Skeletal muscle tissue (tissue), 4 donors: ENCODE data around the gene FNDC1. TPM values are rescaled to one million over a fixed set of nuclear protein-coding genes. Genes with fewer than 3 reads are reported as not detected.
A peak's percentile ranks its signal among the peaks of the same experiment; 100 is the strongest.

Experiments used
- H3K27ac ChIP-seq: one replicate; pipeline ENCODE4 v1.7.0; 2013; ENCODE audit warnings: mild to moderate bottlenecking, low read depth, low read length, inconsistent platforms
- H3K27me3 ChIP-seq, 3 donors: one replicate each; pipeline ENCODE4 v1.7.0; 2013; ENCODE audit warnings: low read length in 3 of 3; ENCODE audit not compliant: control insufficient read depth in 3 of 3, insufficient read depth in 3 of 3
- H3K36me3 ChIP-seq, 3 donors: one replicate each; pipeline ENCODE4 v1.7.0; 2013; ENCODE audit warnings: low read length in 3 of 3; ENCODE audit not compliant: control insufficient read depth in 3 of 3, insufficient read depth in 3 of 3
- H3K4me1 ChIP-seq, 3 donors: one replicate each; pipeline ENCODE4 v1.7.0; 2013; ENCODE audit warnings: low read length in 3 of 3, mild to moderate bottlenecking in 3 of 3; ENCODE audit not compliant: control insufficient read depth in 3 of 3, insufficient read depth in 3 of 3
- H3K4me3 ChIP-seq, 3 donors: one replicate each; pipeline ENCODE4 v1.7.0; 2013; ENCODE audit warnings: low read length in 3 of 3
- H3K9ac ChIP-seq, 3 donors: one replicate each; pipeline ENCODE4 v1.7.0; 2013; ENCODE audit warnings: low read length in 3 of 3, mild to moderate bottlenecking in 3 of 3, moderate library complexity in 2 of 3, low read depth in 1 of 3
- H3K9me3 ChIP-seq, 3 donors: one replicate each; pipeline ENCODE4 v1.7.0; 2013; ENCODE audit warnings: low read length in 3 of 3; ENCODE audit not compliant: control insufficient read depth in 3 of 3
- total RNA-seq: library from RNA; depleted of rRNA; stranded (reverse); fragments of >200 nt; gene quantifications from one replicate; pipeline ENCODE4 v1.2.3, GENCODE V29; 2014
- donor health status: Osteomylitis.

Gene FNDC1
- total RNA-seq, 1 donor from 2014 or later, result 71.0 TPM

DNA sequence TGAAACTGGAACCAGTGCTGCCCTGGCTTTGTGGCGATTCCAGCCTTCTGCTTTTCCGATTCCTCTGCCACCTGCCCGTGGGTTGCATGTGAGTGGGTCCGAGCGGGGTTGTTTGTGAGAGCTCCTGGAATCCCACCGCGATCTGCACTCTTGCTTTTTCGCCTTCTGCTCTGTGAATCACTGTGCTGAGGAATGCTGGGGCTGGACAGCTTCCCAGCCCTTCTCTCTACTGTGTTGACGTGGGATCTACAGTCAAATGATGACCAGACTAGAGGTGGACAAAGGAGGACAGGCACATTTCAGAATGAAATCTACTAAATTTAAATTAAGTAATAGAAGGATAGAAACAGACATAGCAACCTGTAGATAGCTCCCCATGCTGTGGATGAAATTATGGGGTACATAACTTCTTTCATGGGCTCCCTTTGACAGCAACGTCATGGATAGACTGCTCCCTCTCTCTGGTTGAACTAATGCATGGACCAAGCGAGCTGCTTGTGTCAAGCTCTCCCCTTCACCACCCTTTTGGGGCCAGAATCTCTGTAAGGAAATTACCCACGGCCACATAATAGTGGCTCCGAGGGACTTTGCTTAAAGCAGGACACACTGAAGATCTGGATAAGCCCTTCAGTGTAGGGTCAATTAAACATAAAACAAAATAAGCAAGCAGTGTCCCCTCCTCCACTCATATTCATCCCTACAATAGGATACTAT is 2.0 kb downstream of the FNDC1 start:
- H3K9ac ChIP-seq, result no peak overlapping the region
- no peak overlapping the region for H3K27ac ChIP-seq
- H3K9me3 ChIP-seq, result no peaks in the 10 kb centered on the region
- peaks cover 4 to 10% (median 8%) of the 10 kb centered on the region in 3 donors for H3K4me1 ChIP-seq
- H3K4me3 ChIP-seq, result peak overlapping the region in 1 of 3 donors; percentile 51
- H3K36me3 ChIP-seq, result no peaks in the 10 kb centered on the region
- peaks cover 37 to 52% (median 46%) of the 10 kb centered on the region in 3 donors for H3K27me3 ChIP-seq

DNA sequence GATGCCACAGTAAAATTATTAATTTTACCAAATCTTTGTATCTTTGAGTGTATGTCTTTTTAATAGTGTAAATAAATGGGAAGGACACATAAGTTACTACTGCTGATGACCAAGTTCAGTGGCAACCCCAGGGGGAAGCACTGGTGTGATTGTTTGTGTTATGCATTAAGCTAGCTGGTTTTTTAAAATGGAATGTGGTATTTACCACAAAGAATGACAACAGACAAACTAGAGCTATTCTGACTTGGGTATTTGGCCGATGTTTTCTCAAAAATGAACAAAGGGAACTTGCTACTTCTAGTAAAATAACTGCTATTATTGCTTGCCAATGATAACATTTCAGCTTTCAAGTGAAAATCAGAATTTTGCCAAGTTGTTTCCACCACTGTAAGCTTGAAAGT is 2.9 kb downstream of the FNDC1 start:
- no peak overlapping the region for H3K9ac ChIP-seq
- H3K4me1 ChIP-seq, result peaks cover 4 to 10% (median 8%) of the 10 kb centered on the region in 3 donors
- H3K27me3 ChIP-seq, result peaks cover 34 to 49% (median 45%) of the 10 kb centered on the region in 3 donors
- no peaks in the 10 kb centered on the region for H3K36me3 ChIP-seq
- no peak overlapping the region for H3K4me3 ChIP-seq
- no peak overlapping the region for H3K27ac ChIP-seq
- no peaks in the 10 kb centered on the region for H3K9me3 ChIP-seq

DNA sequence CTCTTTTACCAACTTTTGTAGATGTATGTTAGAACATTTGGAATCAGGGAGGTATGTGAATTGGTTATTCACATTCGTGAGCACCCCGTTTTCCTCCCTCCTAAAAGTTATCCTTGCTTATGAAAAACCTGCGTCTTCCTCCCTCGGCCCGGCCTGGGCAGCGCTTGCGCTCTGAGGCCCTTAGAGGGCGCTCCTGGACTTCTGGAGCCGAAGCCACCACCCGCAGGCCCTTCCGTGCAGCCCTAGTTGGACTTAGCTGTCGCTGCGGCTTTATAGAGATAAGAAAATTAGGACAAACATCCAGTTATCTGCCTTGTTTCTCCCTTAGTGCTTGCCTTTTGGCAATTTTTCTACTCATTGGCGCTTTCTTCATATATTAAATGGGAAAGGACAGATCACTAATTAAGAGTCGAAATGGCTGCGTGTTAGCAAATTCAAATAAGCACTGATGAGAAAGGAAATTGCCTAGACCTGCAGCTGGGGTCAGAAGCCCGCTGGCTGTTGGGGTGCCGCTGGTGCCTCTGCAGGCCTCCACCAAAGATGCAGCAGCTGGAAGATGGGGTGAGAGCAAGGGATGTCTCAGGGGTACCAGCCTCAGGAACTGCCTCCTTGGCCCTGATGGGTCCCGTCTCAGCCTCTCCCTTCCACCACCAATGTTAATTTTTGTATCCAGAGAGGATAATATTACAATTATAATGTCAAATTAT is 5.2 kb downstream of the FNDC1 start:
- Histone ChIP-seq H3K9me3 (no peaks in the 10 kb centered on the region), H3K27ac (no peak overlapping the region), H3K4me1 (peaks cover 4 to 10% (median 8%) of the 10 kb centered on the region in 3 donors), H3K36me3 (no peaks in the 10 kb centered on the region), H3K9ac (no peak overlapping the region), H3K27me3 (peaks cover 16 to 32% (median 28%) of the 10 kb centered on the region in 3 donors), H3K4me3 (no peak overlapping the region)

DNA sequence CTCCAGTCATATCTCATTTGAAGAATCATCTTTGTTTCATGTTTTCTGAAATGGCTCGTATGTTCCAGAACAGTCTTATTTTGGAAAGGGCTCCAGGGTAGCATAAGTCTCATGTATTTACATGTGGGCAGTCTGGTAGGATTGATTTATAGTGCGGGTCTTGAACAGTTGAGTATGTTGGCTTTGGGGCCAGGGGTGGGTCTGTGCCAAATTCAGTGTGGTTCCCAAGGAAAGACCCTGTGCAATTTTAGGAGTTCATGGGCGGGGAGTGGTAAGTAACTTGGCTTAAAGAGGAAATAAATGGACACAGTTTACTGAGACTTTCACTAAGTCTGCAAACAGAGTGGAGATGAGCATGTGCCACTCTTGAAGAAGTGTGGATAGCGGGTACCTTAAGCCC is 7.7 kb downstream of the FNDC1 start:
- Histone ChIP-seq H3K9ac (no peak overlapping the region), H3K4me3 (no peak overlapping the region), H3K36me3 (no peaks in the 10 kb centered on the region), H3K4me1 (no peaks in the 10 kb centered on the region), H3K9me3 (no peaks in the 10 kb centered on the region), H3K27ac (no peak overlapping the region), H3K27me3 (peaks cover 2 to 12% (median 7%) of the 10 kb centered on the region in 3 donors)

DNA sequence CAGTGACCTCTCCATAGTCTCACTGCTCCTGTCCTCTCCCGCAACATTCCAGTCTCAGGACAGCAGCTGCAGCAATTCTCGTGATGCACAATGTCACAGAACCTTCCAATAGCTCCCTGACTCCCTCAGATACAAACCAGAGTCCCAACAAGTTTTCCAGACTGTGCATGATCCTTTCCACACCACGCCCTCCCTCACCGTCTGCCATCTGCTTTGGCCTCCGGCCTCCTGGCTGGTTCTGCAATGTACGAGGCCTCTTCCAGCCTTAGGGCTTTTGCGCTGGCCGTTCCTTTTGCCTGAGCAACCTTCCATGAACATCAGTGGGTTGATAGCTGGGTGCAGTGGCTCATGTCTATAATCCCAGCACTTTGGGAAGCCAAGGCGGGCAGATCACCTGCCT is 9.6 kb downstream of the FNDC1 start:
- Histone ChIP-seq H3K27ac (no peak overlapping the region), H3K4me1 (no peaks in the 10 kb centered on the region), H3K4me3 (no peak overlapping the region), H3K9ac (no peak overlapping the region), H3K27me3 (peaks cover 0 to 4% (median 0%) of the 10 kb centered on the region in 3 donors), H3K36me3 (no peaks in the 10 kb centered on the region), H3K9me3 (no peaks in the 10 kb centered on the region)

DNA sequence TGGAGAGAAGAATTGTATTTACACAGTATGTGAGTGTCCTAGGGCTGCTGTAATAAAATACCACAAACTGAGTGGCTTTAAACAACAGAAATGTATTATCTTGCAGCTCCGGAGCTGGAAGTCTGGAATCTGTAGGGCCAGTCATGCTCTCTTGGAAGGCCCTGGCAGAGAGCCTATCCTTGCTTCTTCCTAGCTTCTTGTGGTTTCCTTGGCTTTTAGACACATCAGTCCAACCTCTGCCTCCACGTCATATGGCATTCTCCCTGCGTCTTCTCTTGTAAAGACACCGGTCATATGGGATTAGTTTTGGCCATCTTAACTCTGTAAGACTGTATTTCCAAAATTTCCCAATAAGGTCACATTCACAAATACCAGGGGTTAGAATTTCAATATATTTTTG is 10.8 kb downstream of the FNDC1 start:
- Histone ChIP-seq H3K27me3 (peaks cover 0 to 4% (median 0%) of the 10 kb centered on the region in 3 donors), H3K9ac (no peak overlapping the region), H3K36me3 (no peaks in the 10 kb centered on the region), H3K4me1 (no peaks in the 10 kb centered on the region), H3K27ac (no peak overlapping the region), H3K9me3 (no peaks in the 10 kb centered on the region), H3K4me3 (no peak overlapping the region)

DNA sequence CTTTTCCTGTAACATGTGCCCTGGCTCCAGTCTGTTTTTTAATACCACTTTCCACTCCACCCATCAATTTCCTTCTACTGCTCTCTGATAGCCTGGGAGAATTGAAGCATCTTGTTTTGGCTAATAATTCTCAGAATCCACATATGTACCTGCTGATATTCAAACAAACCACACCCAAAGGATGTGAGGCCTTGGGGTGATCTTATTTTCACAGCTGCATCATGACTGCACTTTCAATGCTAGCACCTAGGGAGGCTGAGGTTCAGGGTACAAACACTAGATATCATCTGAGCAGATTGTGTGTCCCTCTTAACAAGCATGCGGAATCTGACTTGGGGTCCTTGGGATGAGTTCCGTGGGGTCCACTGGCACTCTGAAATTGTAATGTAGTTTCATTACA is 12.7 kb downstream of the FNDC1 start:
- Histone ChIP-seq H3K27ac (no peak overlapping the region), H3K4me3 (no peak overlapping the region), H3K27me3 (no peaks in the 10 kb centered on the region), H3K4me1 (no peaks in the 10 kb centered on the region), H3K9me3 (peaks cover 0 to 4% (median 3%) of the 10 kb centered on the region in 3 donors), H3K36me3 (no peaks in the 10 kb centered on the region), H3K9ac (no peak overlapping the region)

DNA sequence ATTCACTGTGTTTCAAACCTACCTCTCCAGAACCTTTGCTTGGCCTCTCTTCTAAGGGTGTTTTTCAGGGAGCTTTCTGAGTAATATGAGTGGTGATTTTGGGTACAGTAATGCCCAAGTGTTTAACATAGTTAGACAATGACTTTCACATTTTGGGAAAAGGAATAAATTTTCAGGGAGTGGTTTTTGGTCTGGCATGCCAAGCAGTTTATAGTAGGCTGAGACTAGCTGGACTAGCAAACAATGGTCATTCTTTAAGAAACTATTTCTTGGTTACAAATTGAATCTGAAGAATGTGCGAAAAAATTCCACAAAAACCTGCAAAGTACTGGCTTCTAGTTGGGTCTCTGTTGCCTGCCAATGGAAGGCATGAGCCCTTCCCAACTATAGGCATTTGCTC is 15.4 kb downstream of the FNDC1 start:
- Histone ChIP-seq H3K27me3 (no peaks in the 10 kb centered on the region), H3K27ac (no peak overlapping the region), H3K4me3 (no peak overlapping the region), H3K4me1 (no peaks in the 10 kb centered on the region), H3K9ac (no peak overlapping the region), H3K9me3 (peaks cover 0 to 4% (median 3%) of the 10 kb centered on the region in 3 donors), H3K36me3 (no peaks in the 10 kb centered on the region)

DNA sequence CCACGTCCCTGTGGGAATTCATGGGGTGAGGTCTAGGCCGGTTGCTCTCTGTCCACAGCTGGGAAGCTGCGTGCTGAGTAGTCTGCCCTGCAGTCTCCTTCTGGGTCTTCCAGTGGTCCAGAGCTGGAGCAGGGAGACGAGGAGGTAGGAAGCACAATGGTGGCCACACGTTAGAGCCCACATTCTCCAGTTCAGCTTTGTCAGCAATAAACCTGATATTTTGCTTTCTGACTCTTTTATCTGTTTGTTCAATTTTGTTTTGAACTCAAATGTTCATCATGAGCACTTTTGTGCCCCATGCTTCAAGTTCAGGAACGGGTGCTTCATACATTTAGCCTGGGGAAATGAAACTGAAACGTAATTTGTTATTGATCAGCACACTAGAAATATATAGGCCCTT is 21.3 kb downstream of the FNDC1 start:
- Histone ChIP-seq H3K4me1 (no peaks in the 10 kb centered on the region), H3K27ac (no peak overlapping the region), H3K9ac (no peak overlapping the region), H3K9me3 (peaks cover 0 to 3% (median under 1%) of the 10 kb centered on the region in 3 donors), H3K4me3 (no peak overlapping the region), H3K36me3 (no peaks in the 10 kb centered on the region), H3K27me3 (no peaks in the 10 kb centered on the region)

DNA sequence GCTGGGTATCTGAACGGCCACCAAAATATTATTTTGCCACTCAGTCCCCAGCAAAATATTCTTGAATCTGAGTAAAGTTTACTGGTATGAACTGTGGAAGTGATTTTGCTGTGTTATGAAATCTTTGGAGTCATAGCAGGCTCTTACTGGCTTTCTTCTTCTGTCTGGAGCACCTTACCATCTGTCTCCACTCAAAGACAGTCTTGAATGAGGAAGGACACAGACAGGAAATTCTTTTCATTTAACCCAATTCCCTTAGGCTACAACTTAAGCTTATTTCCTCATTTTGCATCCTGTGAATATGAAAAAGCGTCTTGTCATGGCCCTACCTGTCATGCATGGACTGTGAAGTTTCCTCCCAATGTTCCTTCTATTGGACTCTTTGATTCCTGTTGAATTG is 24.7 kb downstream of the FNDC1 start:
- Histone ChIP-seq H3K27me3 (no peaks in the 10 kb centered on the region), H3K4me1 (no peaks in the 10 kb centered on the region), H3K4me3 (no peak overlapping the region), H3K27ac (no peak overlapping the region), H3K9me3 (no peaks in the 10 kb centered on the region), H3K9ac (no peak overlapping the region), H3K36me3 (no peaks in the 10 kb centered on the region)
